B cell (primary cell): ENCODE measurements around the gene TBC1D22A. TPM values are rescaled to one million over a fixed set of nuclear protein-coding genes. Genes with fewer than 3 reads are reported as not detected.

Experiments
- ATAC-seq: fragments of 200-7000 bp; cut with Tn5 transposase; one replicate; pipeline ENCODE4 v1.10.0; 2021; ENCODE audit warnings: low read depth, mild to moderate bottlenecking, moderate number of reproducible peaks, moderate library complexity
- CTCF ChIA-PET: fragments of 350-600 bp; sonication (Branson Sonifier 250); formaldehyde crosslinking; loops from one replicate; lab custom pipeline; 2021; ENCODE audit warnings: antibody characterized with exemption, inconsistent platforms; lab: Charles Lee
- POLR2A ChIA-PET: fragments of 350-600 bp; sonication (Branson Sonifier 250); formaldehyde crosslinking; loops from one replicate; lab custom pipeline; 2021; ENCODE audit warnings: antibody characterized with exemption; lab: Charles Lee
- DNase-seq: peaks from one replicate; pipeline ENCODE4 v3.0.0; 2013
- H2AFZ ChIP-seq: 2 replicates; pipeline ENCODE4 v1.6.1; 2012; ENCODE audit warnings: mild to moderate bottlenecking, low read depth, low read length; ENCODE audit not compliant: insufficient read depth, poor library complexity, severe bottlenecking
- H3K27ac ChIP-seq, 2 donors: 1 replicate in 1 of 2; 2 replicates in 1 of 2; pipeline ENCODE4 v1.5.1; 2012 to 2013; ENCODE audit warnings: low read length in 2 of 2, mild to moderate bottlenecking in 2 of 2, moderate library complexity in 1 of 2
- H3K27me3 ChIP-seq, 4 experiments: fragments of 200-600 bp in 1 of 4; sonication (generic) in 1 of 4; replicated peaks in 1 of 4; 1 replicate in 2 of 4; 2 replicates in 2 of 4; pipeline versions ENCODE4 v1.6.1 to v1.7.0; 2013 to 2016; ENCODE audit warnings: low read length in 3 of 4, mild to moderate bottlenecking in 2 of 4, mixed read lengths in 1 of 4, moderate library complexity in 1 of 4; ENCODE audit not compliant: insufficient read depth in 4 of 4, control insufficient read depth in 3 of 4; ENCODE audit errors: control extremely low read depth in 1 of 4
- H3K36me3 ChIP-seq, 2 experiments: replicated peaks in 1 of 2; 1 replicate in 1 of 2; 2 replicates in 1 of 2; pipeline versions ENCODE4 v1.6.1 to v1.7.1; 2013; ENCODE audit warnings: low read length in 1 of 2; ENCODE audit not compliant: insufficient read depth in 2 of 2, control insufficient read depth in 1 of 2; ENCODE audit errors: control extremely low read depth in 1 of 2, extremely low read depth in 1 of 2
- H3K4me1 ChIP-seq, 2 donors: fragments of 200-600 bp in 1 of 2; sonication (generic) in 1 of 2; 1 replicate in 1 of 2; 2 replicates in 1 of 2; pipeline versions ENCODE4 v1.5.1 to v1.6.1; 2013 to 2017; ENCODE audit warnings: low read length in 2 of 2; ENCODE audit not compliant: control insufficient read depth in 2 of 2, insufficient read depth in 2 of 2
- H3K4me2 ChIP-seq: replicated peaks from 2 replicates; pipeline ENCODE3; 2012; ENCODE audit warnings: mild to moderate bottlenecking, low read depth, low read length; ENCODE audit not compliant: poor library complexity, severe bottlenecking
- H3K4me3 ChIP-seq, 5 experiments: fragments of 200-600 bp in 1 of 5; sonication (generic) in 1 of 5; 1 replicate in 3 of 5; 2 replicates in 2 of 5; pipeline versions ENCODE4 v1.5.1 to v1.7.0; 2011 to 2016; ENCODE audit warnings: low read length in 4 of 5, mild to moderate bottlenecking in 4 of 5, low read depth in 2 of 5, control low read depth in 1 of 5, moderate library complexity in 1 of 5; ENCODE audit not compliant: insufficient read depth in 1 of 5; ENCODE audit errors: control extremely low read depth in 1 of 5, extremely low read depth in 1 of 5
- H3K79me2 ChIP-seq: fragments of 200-600 bp; sonication (generic); one replicate; pipeline ENCODE4 v1.6.0; 2016; ENCODE audit warnings: low read length; ENCODE audit not compliant: control insufficient read depth, insufficient read depth
- H3K9ac ChIP-seq: fragments of 200-600 bp; sonication (generic); 2 replicates; pipeline ENCODE4 v1.6.1; 2017; ENCODE audit warnings: mild to moderate bottlenecking, low read length, moderate library complexity
- H3K9me3 ChIP-seq, 3 donors: one replicate each; pipeline versions ENCODE4 v1.6.1 to v1.7.1; 2013; ENCODE audit warnings: low read length in 2 of 3; ENCODE audit not compliant: control insufficient read depth in 2 of 3, insufficient read depth in 1 of 3; ENCODE audit errors: control extremely low read depth in 1 of 3
- H4K20me1 ChIP-seq: 2 replicates; pipeline ENCODE4 v1.6.0; 2012; ENCODE audit warnings: mild to moderate bottlenecking, low read length; ENCODE audit not compliant: insufficient read depth, control insufficient read depth, poor library complexity, severe bottlenecking
- H3K27ac Mint-ChIP-seq: one replicate; pipeline ENCODE4 v1.8.0; 2021; ENCODE audit warnings: mixed read lengths
- H3K27me3 Mint-ChIP-seq: one replicate; pipeline ENCODE4 v1.8.0; 2021; ENCODE audit warnings: mixed read lengths
- H3K4me1 Mint-ChIP-seq: one replicate; pipeline ENCODE4 v1.8.0; 2021; ENCODE audit warnings: mixed read lengths
- H3K4me3 Mint-ChIP-seq: one replicate; pipeline ENCODE4 v1.8.0; 2021; ENCODE audit warnings: mixed read lengths
- H3K9me3 Mint-ChIP-seq: one replicate; pipeline ENCODE4 v1.8.0; 2022; ENCODE audit warnings: mixed read lengths; ENCODE audit not compliant: insufficient read depth
- CTCF ChIP-seq: fragments of 200-600 bp; IDR thresholded peaks from one replicate; pipeline ENCODE4 v1.8.0; 2022; ENCODE audit warnings: antibody characterized with exemption, mild to moderate bottlenecking
- WGBS: methylation state at CpG from one replicate; pipeline ENCODE4 v1.1.5; 2013; ENCODE audit warnings: missing lambda C conversion rate; ENCODE audit not compliant: insufficient coverage; 5-methylcytosine and 5-hydroxymethylcytosine counted together
- intact Hi-C: fragments of 100-400 bp; cut with micrococcal nuclease; formaldehyde crosslinking; loops from one replicate; pipeline ENCODE4 v1.10.0; 2022
- polyA plus RNA-seq: library from polyadenylated mRNA; depleted of rRNA; stranded (reverse); fragments of >200 nt; gene quantifications from 2 replicates; pipeline ENCODE4 v1.2.3, GENCODE V29; 2012
- total RNA-seq, 2 donors: library from RNA; stranded (reverse); fragments of 120-200 nt in 1 of 2; gene quantifications; 1 replicate in 1 of 2; 2 replicates in 1 of 2; pipeline versions ENCODE4 v1.2.3 to v1.2.4, GENCODE V29; 2013 to 2022

TBC1D22A gene
- total and polyA plus RNA-seq, 2 donors (not counting 1 experiment from before 2014, with no cell fraction given) = 73.8 to 128 TPM

- H3K9me3 Mint-ChIP-seq = no peaks in the 10 kb centered on the region
- peaks cover 99% of the 10 kb centered on the region for H4K20me1 ChIP-seq
These were observed 85.7 kb downstream of the TBC1D22A start for GRCh38 chr22:46848197-46848596.

GRCh38 chr22:46849101-46849500 is 86.7 kb downstream of the TBC1D22A start:
- H3K4me3 ChIP-seq = no peak overlapping the region
- intact Hi-C loops = no loop called here
- Mint-ChIP-seq H3K27me3 (no peaks in the 10 kb centered on the region), H3K27ac (no peak overlapping the region), H3K9me3 (no peaks in the 10 kb centered on the region), H3K4me1 (peaks cover 12% of the 10 kb centered on the region), H3K4me3 (no peak overlapping the region)
- ChIA-PET CTCF (no interaction called here), POLR2A (no interaction called here)
- no peaks in the 10 kb centered on the region for H3K4me1 ChIP-seq
- H3K36me3 ChIP-seq = peaks cover 0 to 64% of the 10 kb centered on the region in 2 experiments
- H3K27ac ChIP-seq = no peak overlapping the region
- TF ChIP-seq CTCF = no peak
- peaks cover 0 to 3% (median 0%) of the 10 kb centered on the region in 3 donors for H3K9me3 ChIP-seq
- no peak overlapping the region for H3K4me2 ChIP-seq
- WGBS = 99% methylated on average over 6 of the region's 6 CpGs
- no peaks in the 10 kb centered on the region for H3K27me3 ChIP-seq
- H3K79me2 ChIP-seq = peaks cover 100% of the 10 kb centered on the region
- DNase-seq = no peak
- H3K9ac ChIP-seq = no peak overlapping the region
- H2AFZ ChIP-seq = no peak overlapping the region
- no peak for ATAC-seq
- peaks cover 99% of the 10 kb centered on the region for H4K20me1 ChIP-seq

More at GRCh38 chr22:46848197-46848596, 85.7 kb downstream of the TBC1D22A start:
- peaks cover 100% of the 10 kb centered on the region for H3K79me2 ChIP-seq
- 97% methylated on average over 11 of the region's 11 CpGs for WGBS
- ATAC-seq = no peak
- TF ChIP-seq CTCF = no peak
- no peak overlapping the region for H3K4me3 Mint-ChIP-seq
- H3K9me3 ChIP-seq = peaks cover 0 to 3% (median 0%) of the 10 kb centered on the region in 3 donors
- H3K27ac Mint-ChIP-seq = no peak overlapping the region
- H2AFZ ChIP-seq = no peak overlapping the region
- peaks cover 0 to 67% of the 10 kb centered on the region in 2 experiments for H3K36me3 ChIP-seq
- DNase-seq = no peak
- ChIA-PET POLR2A (no interaction called here), CTCF (no interaction called here)
- H3K27ac ChIP-seq = no peak overlapping the region
- no peak overlapping the region for H3K4me3 ChIP-seq
- no peak overlapping the region for H3K4me2 ChIP-seq
- no peaks in the 10 kb centered on the region for H3K27me3 Mint-ChIP-seq
- H3K9ac ChIP-seq = no peak overlapping the region
- H3K4me1 Mint-ChIP-seq = peaks cover 17% of the 10 kb centered on the region
- intact Hi-C loops = no loop called here
- no peaks in the 10 kb centered on the region for H3K4me1 ChIP-seq
- no peaks in the 10 kb centered on the region for H3K27me3 ChIP-seq
